Right renal cortex interstitium (tissue), 3 donors: ENCODE measurements around the gene AATK. TPM values are rescaled to one million over a fixed set of nuclear protein-coding genes. Genes with fewer than 3 reads are reported as not detected.

ENCODE experiments used
- DNase-seq, 3 donors: peaks; one replicate each; pipeline ENCODE4 v3.0.0-alpha.2; 2013; ENCODE audit warnings: low read depth in 3 of 3, low spot score in 2 of 3
- polyA plus RNA-seq, 3 donors: library from polyadenylated mRNA; unstranded; fragments of 120-200 nt; gene quantifications; one replicate each; pipeline ENCODE4 v1.2.1, GENCODE V29; 2013; ENCODE audit not compliant: insufficient read length in 3 of 3

Gene AATK
- polyA plus RNA-seq, result 1 to 10 TPM; 2.9 to 3.9 (median 3.1) TPM

DNA sequence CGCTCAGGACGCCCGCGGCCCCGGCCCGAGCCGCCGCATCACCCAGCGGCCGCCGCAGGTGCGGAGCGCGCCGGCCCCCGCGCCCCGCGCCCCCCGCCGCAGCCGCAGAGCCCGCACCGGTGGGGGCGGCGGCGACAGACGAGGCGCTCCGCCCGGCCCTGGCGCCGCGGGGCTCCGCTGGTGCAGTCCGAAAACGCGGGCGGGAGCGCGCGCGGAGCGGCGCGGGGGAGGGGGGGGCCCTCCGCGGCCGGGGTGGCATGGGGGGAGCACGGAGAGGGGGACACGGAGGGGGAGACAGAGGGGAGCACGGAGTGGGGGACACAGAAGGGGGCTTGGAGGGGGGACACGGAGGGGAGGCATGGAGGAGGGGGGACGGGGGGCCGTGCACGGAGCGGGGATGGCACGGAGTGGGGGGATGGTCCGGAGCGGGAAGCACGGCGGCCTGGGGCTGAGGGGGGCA, at the start of gene AATK:
Gene AATK, minus strand, starts transcription at position 189 of the 460 bp plus-strand sequence. CDS start 229 bp downstream, outside the sequence.
- DNase-seq, result no peak

DNA sequence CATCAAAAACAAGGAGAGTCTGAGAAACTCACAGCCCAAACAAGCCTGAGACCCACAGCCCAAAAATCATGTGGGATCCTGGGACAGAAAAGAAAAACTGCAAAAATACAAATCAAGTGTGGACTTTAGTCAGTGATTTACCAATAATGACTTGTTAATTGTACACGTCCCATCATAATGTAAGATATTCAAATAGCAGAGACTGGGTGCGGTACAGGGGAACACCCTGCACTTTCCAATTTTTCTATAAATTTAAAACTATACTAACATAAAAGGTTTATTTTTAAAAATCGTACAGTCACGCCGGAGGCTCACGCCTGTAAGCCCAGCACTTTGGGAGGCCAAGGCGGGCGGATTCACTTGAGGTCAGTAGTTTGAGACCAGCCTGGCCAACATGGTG, 48.0 kb upstream of the AATK start:
- no peak for DNase-seq

- no peak for DNase-seq
Measured at GRCh38 chr17:81212365-81212764, 46.3 kb upstream of the AATK start.

DNA sequence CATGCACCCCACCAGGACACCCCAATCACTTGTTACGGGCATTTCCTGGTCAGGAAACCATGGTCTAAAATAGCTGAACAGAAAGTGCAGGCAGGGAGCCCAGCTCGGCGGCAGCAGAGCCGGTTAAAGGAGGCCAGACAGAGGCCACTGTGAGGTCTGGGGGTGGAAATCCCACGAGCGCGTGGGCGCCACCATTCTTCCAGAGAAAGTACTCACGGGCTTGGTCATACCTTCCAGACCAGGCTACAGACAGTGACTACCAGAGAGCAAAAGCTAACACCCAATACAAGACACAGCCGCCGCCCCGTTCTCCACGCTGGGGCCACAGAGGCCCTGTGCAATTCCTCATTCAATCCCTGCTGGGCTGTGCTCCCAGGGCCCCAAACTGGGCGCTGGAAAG, 44.8 kb upstream of the AATK start:
- no peak for DNase-seq

GRCh38 chr17:81210466-81210865, 44.4 kb upstream of the AATK start:
- no peak for DNase-seq

DNA sequence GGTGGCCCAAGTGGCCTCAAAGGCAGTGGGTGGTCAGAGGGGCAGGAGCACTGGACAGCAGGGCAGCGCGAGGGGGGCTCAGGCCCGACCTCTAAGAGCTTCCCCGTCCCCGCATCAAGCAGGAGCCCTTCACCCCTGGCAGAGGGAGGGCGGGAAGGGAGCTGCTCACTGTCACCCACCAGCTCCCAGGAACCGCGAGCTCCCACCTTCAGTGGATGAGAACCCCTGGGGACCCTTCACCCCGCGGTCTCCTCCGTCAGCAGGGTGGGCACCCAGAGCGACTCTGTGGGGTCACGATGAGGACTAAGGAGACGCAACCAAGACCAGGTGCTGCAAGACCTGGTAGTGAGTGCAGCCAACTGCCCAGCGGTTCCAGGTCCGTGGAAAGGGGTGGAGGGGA, 43.1 kb upstream of the AATK start:
- DNase-seq, result no peak

DNA sequence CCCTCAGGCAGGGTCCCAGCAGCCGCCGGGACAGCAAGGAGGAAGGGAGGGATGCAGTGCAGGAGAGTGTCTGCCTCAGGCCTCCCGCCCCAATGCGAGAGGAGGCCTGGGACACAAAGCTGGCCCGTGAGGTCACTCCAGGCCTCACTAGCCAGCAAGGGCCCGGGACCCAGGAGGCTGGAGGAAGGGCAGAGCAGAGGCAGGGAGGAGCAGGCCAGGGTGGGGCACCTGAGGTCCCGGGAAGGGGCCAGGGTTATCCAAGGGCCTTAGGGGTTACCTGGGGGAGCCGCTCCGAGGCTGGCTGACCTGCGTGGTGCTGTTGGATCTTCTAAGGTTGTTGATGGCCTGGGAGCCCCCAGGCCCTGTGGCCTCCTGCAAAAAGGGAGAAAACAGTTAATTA, 42.6 kb upstream of the AATK start:
- DNase-seq, result no peak

- DNase-seq, result no peak
Measured at GRCh38 chr17:81207610-81208581, 41.9 kb upstream of the AATK start.

DNA sequence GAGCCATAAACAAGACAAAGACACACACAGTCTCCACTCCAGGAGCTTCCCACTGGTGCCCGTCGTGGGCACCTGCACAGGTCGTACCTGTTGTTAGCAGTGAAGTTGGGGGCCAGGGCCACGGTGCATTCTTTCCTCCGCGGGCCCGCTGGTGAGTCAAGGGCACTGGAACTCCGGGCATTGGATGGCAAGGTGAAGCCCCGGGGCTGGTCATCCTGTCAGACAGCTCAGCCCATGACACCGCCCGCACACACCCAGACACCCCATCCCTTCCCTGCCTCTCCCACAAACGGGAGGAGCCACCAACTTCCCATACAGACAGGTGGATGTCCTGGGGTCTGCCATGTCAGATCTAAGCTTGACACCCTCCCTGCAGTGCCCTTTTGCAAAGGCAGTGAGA, 40.6 kb upstream of the AATK start:
- no peak for DNase-seq

DNA sequence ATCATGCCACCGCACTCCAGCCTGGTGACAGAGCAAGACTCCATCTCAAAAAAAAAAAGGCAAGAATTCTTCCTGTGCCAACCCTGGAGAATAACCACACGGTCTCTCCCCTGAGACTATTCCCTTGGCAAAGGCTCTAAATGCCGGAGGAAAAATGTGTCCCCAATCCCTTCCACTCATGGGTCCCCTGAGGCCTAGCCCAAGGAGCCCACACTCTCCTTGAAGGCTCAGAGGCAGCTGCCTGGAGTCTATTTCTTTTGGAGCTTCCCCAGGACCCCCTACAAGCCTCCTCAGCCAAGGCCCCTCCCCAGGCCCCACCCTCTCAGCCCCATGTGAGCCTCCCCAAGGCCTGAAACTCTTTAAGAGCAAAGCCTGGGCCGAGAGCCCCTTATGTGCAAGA, 40.1 kb upstream of the AATK start:
- DNase-seq, result no peak

DNA sequence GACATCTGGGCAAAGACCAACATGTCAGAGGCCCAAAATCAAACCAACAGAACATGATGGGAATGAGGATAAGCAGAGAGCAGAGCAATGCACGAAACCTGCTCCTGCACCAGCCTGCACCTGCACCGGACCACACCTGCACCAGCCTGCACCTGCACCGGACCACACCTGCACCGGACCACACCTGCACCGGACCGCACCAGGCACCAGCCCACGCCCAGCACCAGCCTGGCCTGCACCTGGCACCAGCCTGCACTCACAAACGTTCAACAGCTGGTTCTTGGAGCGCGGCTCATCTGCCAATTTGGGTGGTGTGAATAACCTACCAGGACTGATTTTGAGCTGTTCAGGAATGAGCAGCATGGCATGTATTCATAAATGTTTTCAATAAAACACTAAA, 38.6 kb upstream of the AATK start:
- no peak for DNase-seq

- no peak for DNase-seq
Measured at GRCh38 chr17:81203136-81203535, 37.1 kb upstream of the AATK start.

DNA sequence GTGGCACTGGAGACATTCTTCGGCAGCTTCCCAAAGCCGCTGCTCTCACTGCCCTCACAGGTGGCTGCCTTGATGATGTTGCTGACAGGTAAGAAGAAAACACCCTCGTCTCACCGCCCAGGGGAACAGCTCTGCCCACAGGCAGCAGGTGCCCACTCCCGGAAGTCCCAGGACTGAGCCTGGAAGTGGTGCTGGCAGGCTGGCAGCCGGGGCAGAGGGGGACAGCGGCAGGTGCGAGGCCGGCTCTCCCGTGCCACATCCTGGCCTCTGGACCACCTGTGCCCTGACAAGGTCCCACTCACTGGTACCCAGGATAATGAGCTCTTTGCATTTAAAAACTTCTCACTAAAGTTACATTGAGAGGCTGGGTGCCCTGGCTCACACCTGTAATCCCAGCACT, 36.3 kb upstream of the AATK start:
- no peak for DNase-seq

- DNase-seq, result no peak
Measured at GRCh38 chr17:81200695-81201580, 34.9 kb upstream of the AATK start.

DNA sequence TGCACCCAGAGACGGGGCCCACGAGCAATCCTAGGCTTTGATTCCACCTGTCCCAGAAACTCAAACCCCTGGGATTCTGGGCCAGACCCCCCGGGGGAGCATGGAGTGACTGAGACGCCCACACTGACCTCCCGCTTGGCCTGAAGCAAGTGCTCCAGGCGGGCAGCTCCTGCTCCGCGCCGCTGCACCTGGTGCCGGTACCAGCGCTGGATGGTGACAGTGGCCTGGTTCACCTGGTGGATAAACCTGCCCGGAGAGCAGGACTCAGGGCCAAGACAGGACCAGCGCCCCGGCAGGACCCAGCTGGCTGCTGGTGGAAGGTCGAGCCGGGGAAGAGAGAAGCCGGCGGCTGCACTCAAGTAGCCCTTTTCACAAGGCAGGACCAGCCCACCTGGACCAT, 34.2 kb upstream of the AATK start:
- no peak for DNase-seq

DNA sequence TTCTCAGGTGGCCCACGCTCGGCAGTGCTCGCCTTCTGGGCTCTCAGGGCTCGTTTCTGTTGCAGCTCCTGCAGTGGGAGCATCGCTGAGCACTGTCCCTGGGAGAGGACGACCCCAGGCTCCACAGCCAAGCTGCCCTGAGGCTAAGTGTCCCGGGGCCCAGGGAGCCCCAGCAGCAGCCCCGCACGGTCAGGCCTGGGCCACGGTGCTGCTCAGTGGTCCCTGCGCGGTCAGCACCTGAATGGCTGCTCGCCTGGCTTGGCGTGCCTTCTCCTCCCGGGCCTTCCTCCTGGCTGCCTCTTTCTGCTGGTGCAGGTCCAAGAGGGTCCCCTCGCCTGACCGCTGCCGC, 33.4 kb upstream of the AATK start:
- no peak for DNase-seq

- DNase-seq, result no peak
Measured at GRCh38 chr17:81198826-81199481, 32.9 kb upstream of the AATK start.

- no peak for DNase-seq
Measured at GRCh38 chr17:81197831-81198490, 31.9 kb upstream of the AATK start.

DNA sequence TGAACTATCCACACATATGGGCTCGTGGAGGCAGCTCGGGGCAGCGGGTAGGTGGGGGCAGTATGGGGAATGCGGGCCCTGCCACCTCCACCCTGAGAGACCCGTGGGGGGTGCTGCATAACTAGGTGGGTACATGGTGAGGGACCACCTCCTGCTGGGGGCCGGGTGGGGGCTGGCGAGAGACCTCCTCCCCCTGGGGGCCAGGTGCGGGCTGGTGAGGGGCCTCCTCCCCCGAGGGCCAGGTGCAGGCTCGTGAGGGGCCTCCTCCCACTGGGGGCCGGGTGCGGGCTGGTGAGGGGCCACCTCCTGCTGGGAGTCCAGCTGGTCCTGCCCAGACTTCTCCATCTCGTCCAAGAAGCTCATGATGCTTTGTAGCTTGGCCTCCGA, 31.4 kb upstream of the AATK start:
- DNase-seq, result no peak
